GM12878 (cell line): ENCODE measurements around the gene PRSS27. TPM values are rescaled to one million over a fixed set of nuclear protein-coding genes. Genes with fewer than 3 reads are reported as not detected.

Source experiments
- ATAC-seq: fragments of 200-7000 bp; cut with Tn5 transposase; 3 replicates; pipeline ENCODE4 v1.9.1; 2020; ENCODE audit warnings: mild to moderate bottlenecking, moderate library complexity
- BruUV-seq: library from RNA; stranded (reverse); fragments of 400-500 nt; replicated peaks from 2 replicates; lab custom pipeline; 2021; lab: Mats Ljungman, UMichigan
- CTCF ChIA-PET: fragments of 300-600 bp; sonication (Branson Sonifier 250); formaldehyde crosslinking; extraction: SDS; loops from one replicate; lab custom pipeline; 2021; ENCODE audit warnings: inconsistent platforms; lab: Yijun Ruan, JAX
- POLR2A ChIA-PET: fragments of 350-600 bp; formaldehyde crosslinking; extraction: SDS; loops from one replicate; lab custom pipeline; 2021; ENCODE audit warnings: inconsistent platforms; lab: Charles Lee
- RAD21 ChIA-PET: fragments of 300-600 bp; sonication (Branson Sonifier 250); formaldehyde crosslinking; loops from one replicate; lab custom pipeline; 2023; ENCODE audit warnings: antibody characterized with exemption; ENCODE audit not compliant: unreplicated experiment; lab: Charles Lee
- SMC1A ChIA-PET: fragments of 300-600 bp; sonication (Branson Sonifier 250); formaldehyde crosslinking; loops from one replicate; lab custom pipeline; 2023; ENCODE audit not compliant: unreplicated experiment, uncharacterized antibody; lab: Charles Lee
- DNase-seq: peaks from one replicate; pipeline ENCODE4 v3.0.0-alpha.2; 2011; ENCODE audit warnings: low read depth, low spot score
- FAIRE-seq: peaks from 3 replicates; lab custom pipeline; 2011; peaks lifted over from hg19 to GRCh38; lab: Jason Lieb, UNC
- H2AFZ ChIP-seq: 2 replicates; pipeline ENCODE4 v1.6.0; 2011; ENCODE audit warnings: low read depth, low read length, control low read depth; ENCODE audit not compliant: control insufficient read depth
- H3K27ac ChIP-seq: 2 replicates; pipeline ENCODE4 v1.5.1; 2011; ENCODE audit warnings: control low read depth; ENCODE audit not compliant: control insufficient read depth, insufficient read depth
- H3K27me3 ChIP-seq, 2 experiments: replicated peaks in 1 of 2; 2 replicates each; pipeline versions ENCODE4 v1.6.0 to v1.6.1; 2011; ENCODE audit warnings: low read length in 1 of 2; ENCODE audit not compliant: control insufficient read depth in 2 of 2, insufficient read depth in 2 of 2
- H3K36me3 ChIP-seq, 2 experiments: 2 replicates each; pipeline ENCODE4 v1.5.1; 2011; ENCODE audit warnings: low read length in 1 of 2; ENCODE audit not compliant: control insufficient read depth in 2 of 2, insufficient read depth in 2 of 2
- H3K4me1 ChIP-seq: 2 replicates; pipeline ENCODE4 v1.6.1; 2011; ENCODE audit warnings: mild to moderate bottlenecking, low read length, moderate library complexity, mixed read lengths; ENCODE audit not compliant: control insufficient read depth, insufficient read depth
- H3K4me2 ChIP-seq: 2 replicates; pipeline ENCODE4 v1.6.0; 2011; ENCODE audit warnings: control low read depth; ENCODE audit not compliant: control insufficient read depth, insufficient read depth
- H3K4me3 ChIP-seq: fragments of 200-600 bp; sonication (generic); 2 replicates; pipeline ENCODE4 v1.5.1; 2016
- H3K79me2 ChIP-seq: 2 replicates; pipeline ENCODE4 v1.6.0; 2011; ENCODE audit warnings: low read length; ENCODE audit not compliant: control insufficient read depth, insufficient read depth
- H3K9ac ChIP-seq: 2 replicates; pipeline ENCODE4 v1.8.0; 2011; ENCODE audit warnings: low read length, control low read depth, mixed read lengths; ENCODE audit not compliant: control insufficient read depth, insufficient read depth
- H3K9me3 ChIP-seq: replicated peaks from 3 replicates; pipeline ENCODE4 v1.5.1; 2011; ENCODE audit warnings: mild to moderate bottlenecking, low read length; ENCODE audit not compliant: control insufficient read depth, insufficient read depth
- H4K20me1 ChIP-seq: 2 replicates; pipeline ENCODE4 v1.6.0; 2011; ENCODE audit not compliant: control insufficient read depth, insufficient read depth
- CEBPZ ChIP-seq: fragments of 150-350 bp; IDR thresholded peaks from 2 replicates; pipeline ENCODE4 v1.6.1; 2016; ENCODE audit warnings: low read depth, low read length
- JUND ChIP-seq: IDR thresholded peaks from 2 replicates; pipeline ENCODE4 v1.6.1; 2012; ENCODE audit warnings: low read depth, mild to moderate bottlenecking, low read length, improper control_type of control experiment, moderate library complexity
- SIN3A ChIP-seq: IDR thresholded peaks from 2 replicates; pipeline ENCODE4 v1.6.1; 2012; ENCODE audit warnings: low read depth, low read length, improper control_type of control experiment
- YBX1 ChIP-seq: fragments of 450-650 bp; IDR thresholded peaks from 2 replicates; pipeline ENCODE4 v1.6.1; 2016; ENCODE audit warnings: antibody characterized with exemption
- WGBS: methylation state at CpG from one replicate; pipeline ENCODE4 v1.1.6; 2016; ENCODE audit warnings: low lambda C conversion rate; ENCODE audit not compliant: insufficient replicate concordance, insufficient coverage; ENCODE audit errors: missing lambda C conversion rate; 5-methylcytosine and 5-hydroxymethylcytosine counted together
- in situ Hi-C: fragments of 300-500 bp; cut with MboI; formaldehyde crosslinking; loops from 9 replicates; pipeline ENCODE4 v1.14.3; 2018; ENCODE audit warnings: mixed read lengths
- intact Hi-C: fragments of 100-400 bp; cut with micrococcal nuclease; formaldehyde crosslinking; loops from one replicate; pipeline ENCODE4 v1.14.2; 2022; ENCODE audit not compliant: unreplicated experiment
- polyA plus RNA-seq, 11 experiments: library from polyadenylated mRNA; depleted of rRNA in 4 of 11; unstranded in 6 of 11; stranded (reverse) in 5 of 11; fragments of >200 nt; fragmentation: Nextera tagmentation in 4 of 11; fragmentation: Illumina TruSeq in 1 of 11; extraction: Ambion mirVana in 4 of 11; extraction: Trizol in 1 of 11; gene quantifications; 1 replicate in 1 of 11; 2 replicates in 10 of 11; pipeline versions ENCODE4 v1.2.1 to v1.2.3, GENCODE V29; 2011 to 2016; ENCODE audit warnings: inconsistent platforms in 2 of 11, missing spikeins in 2 of 11, low read depth in 1 of 11
- total RNA-seq, 4 experiments: library from RNA; depleted of rRNA in 3 of 4; stranded (reverse); fragments of >200 nt in 3 of 4; fragmentation: Illumina TruSeq in 1 of 4; extraction: Trizol in 1 of 4; gene quantifications; 2 replicates each; pipeline versions ENCODE4 v1.2.1 to v1.2.3, GENCODE V29; 2013 to 2021
- TF ChIP-seq, protein P1 (sequence below): fragments of 450-650 bp; formaldehyde crosslinking; IDR thresholded peaks from 2 replicates; pipeline ENCODE4 v1.4.0; 2022; ENCODE audit warnings: mild to moderate bottlenecking, moderate library complexity

Gene PRSS27
- total and polyA plus RNA-seq, 10 of the 15 experiments (the other 5 are each of a cell fraction or from before 2014, with no cell fraction given), result 0.18 to 1.8 (median 0.51) TPM; not detected in 2

DNA sequence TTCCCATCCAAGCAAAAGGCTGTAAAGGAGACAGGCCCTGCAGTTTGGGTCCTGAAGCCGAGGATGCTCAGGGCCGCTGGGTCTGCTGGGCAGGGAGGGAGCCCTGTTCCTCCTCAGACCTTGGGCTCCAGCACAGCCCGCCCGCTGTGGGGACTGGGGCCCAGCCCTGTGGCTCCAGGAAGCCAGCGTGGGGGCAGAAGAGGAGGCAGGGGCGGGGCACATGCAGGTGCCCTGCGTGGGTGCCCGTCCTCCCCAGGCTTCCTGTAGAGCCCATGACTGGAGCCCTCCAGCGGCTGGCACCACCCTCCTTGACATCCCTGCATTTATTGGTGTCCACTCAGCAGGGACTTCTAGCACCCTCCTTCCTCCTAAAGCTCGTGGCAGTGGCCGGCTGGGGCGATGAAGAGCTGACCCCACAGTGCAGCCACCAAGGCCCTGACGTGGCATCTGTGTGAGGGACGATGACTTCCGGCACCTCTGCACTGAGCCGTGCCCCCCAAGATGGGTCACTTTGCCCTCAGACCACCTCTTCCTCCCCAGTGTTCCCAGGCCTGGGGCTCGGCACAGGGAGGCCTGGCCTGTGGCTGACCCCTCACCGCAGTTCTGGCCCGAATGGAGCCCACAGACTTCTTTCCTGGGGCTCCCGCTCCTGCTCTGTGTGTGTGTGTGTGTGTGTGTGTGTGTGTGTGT is 9.9 kb downstream of the PRSS27 start:
- 78% methylated on average over 17 of the region's 20 CpGs for WGBS
- in situ Hi-C loops, result no loop called here
- BruUV-seq, result no TSS peak
- H3K9me3 ChIP-seq, result no peaks in the 10 kb centered on the region
- TF ChIP-seq, protein P1, sequence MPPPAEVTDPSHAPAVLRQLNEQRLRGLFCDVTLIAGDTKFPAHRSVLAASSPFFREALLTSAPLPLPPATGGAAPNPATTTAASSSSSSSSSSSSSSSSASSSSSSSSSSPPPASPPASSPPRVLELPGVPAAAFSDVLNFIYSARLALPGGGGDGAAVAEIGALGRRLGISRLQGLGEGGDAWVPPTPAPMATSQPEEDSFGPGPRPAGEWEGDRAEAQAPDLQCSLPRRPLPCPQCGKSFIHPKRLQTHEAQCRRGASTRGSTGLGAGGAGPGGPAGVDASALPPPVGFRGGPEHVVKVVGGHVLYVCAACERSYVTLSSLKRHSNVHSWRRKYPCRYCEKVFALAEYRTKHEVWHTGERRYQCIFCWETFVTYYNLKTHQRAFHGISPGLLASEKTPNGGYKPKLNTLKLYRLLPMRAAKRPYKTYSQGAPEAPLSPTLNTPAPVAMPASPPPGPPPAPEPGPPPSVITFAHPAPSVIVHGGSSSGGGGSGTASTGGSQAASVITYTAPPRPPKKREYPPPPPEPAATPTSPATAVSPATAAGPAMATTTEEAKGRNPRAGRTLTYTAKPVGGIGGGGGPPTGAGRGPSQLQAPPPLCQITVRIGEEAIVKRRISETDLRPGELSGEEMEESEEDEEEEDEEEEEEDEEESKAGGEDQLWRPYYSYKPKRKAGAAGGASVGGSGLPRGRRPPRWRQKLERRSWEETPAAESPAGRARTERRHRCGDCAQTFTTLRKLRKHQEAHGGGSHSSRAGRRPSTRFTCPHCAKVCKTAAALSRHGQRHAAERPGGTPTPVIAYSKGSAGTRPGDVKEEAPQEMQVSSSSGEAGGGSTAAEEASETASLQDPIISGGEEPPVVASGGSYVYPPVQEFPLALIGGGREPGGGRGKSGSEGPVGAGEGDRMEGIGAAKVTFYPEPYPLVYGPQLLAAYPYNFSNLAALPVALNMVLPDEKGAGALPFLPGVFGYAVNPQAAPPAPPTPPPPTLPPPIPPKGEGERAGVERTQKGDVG, result no peak
- TF ChIP-seq JUND (no peak), YBX1 (no peak), SIN3A (no peak), CEBPZ (no peak)
- no peaks in the 10 kb centered on the region for H3K27me3 ChIP-seq
- H3K27ac ChIP-seq, result no peak overlapping the region
- ChIA-PET CTCF (no interaction called here), RAD21 (no interaction called here), SMC1A (no interaction called here), POLR2A (no interaction called here)
- ATAC-seq (no peak), FAIRE-seq (no peak), DNase-seq (no peak)
- no peaks in the 10 kb centered on the region for H3K4me1 ChIP-seq
- no peak overlapping the region for H3K4me3 ChIP-seq
- intact Hi-C loops, result no loop called here
- no peak overlapping the region for H2AFZ ChIP-seq
- no peak overlapping the region for H3K4me2 ChIP-seq
- H4K20me1 ChIP-seq, result no peaks in the 10 kb centered on the region
- no peaks in the 10 kb centered on the region for H3K79me2 ChIP-seq
- no peak overlapping the region for H3K9ac ChIP-seq
- H3K36me3 ChIP-seq, result peaks cover 6 to 19% of the 10 kb centered on the region in 2 experiments
